M059J (cell line): ENCODE results near the gene SCN4A. TPM values are rescaled to one million over a fixed set of nuclear protein-coding genes. Genes with fewer than 3 reads are reported as not detected.
A peak's percentile ranks its signal among the peaks of the same experiment; 100 is the strongest.
"Not testable (repeated sequence)": the region's sequence is repeated elsewhere in the genome, so short reads cannot be mapped to it uniquely, and the experiment has no call there.

Experiments used
- DNase-seq: peaks from one replicate; pipeline ENCODE4 v3.0.0-alpha.2; 2012; ENCODE audit warnings: low read depth
- total RNA-seq: library from RNA; depleted of rRNA; stranded (reverse); fragments of >200 nt; shearing (Covaris generic); gene quantifications from 2 replicates; pipeline ENCODE4 v1.2.3, GENCODE V29; 2014; rRNA removed

The SCN4A gene
- not detected in 2 replicates for total RNA-seq

GRCh38 chr17:63972796-63973195 lies at the start of gene SCN4A:
Gene SCN4A, minus strand, starts transcription at chr17:63972918. Its CDS starts 77 bp downstream, at chr17:63972841.
- DNase-seq: no peak

GRCh38 chr17:64020056-64020766 lies 47.5 kb upstream of the SCN4A start, which contains the start of gene ICAM2:
Gene ICAM2, minus strand, starts transcription at chr17:64020633. Its CDS starts 13,942 bp downstream, at chr17:64006691.
- no peak for DNase-seq

DNA sequence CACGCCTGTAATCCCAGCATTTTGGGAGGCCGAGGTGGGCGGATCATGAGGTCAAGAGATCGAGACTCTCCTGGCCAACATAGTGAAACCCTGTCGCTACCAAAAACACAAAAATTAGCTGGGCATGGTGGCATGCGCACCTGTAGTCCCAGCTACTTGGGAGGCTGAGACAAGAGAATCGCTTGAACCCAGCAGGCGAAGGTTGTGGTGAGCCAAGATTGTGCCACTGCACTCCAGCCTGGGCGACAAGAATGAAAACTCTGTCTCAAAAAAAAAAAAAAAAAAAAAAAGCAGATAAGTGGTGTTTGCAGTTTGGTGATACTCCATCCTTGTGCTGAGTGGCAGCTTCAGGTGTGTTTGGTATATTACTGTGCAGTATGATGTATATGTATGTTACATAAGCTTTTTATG lies 46.8 kb upstream of the SCN4A start:
- DNase-seq: not testable (repeated sequence)

DNA sequence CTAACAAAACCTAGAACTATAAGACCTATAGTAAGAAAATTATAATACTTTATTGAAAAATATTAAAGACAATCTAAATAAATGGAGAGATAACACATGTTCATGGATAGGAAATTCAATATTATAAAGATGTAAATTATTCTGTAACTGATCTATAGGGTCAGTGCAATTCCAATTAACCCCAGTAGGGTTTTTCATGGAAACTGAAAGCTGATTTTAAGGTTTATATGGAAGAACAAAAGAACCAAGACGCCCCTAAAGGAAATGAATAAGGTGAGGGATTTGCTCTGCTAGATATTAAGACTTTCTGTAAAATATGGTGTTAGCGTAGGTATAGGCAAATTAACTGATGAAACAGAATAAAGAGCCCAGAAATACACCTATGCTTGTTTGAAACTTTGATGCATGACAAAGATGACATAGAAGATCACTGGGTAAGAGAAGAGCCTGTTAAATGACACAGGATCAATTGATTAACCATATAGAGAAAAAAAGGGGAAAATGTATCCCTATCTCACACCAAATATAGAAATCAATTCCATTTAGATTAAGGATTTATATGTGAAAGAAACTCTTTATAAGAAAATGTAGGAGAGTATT lies 44.8 kb upstream of the SCN4A start:
- no peak for DNase-seq

- no peak for DNase-seq
Measured at GRCh38 chr17:64016974-64017373, 44.3 kb upstream of the SCN4A start.

- no peak for DNase-seq
Measured at GRCh38 chr17:64016231-64016784, 43.6 kb upstream of the SCN4A start.

DNA sequence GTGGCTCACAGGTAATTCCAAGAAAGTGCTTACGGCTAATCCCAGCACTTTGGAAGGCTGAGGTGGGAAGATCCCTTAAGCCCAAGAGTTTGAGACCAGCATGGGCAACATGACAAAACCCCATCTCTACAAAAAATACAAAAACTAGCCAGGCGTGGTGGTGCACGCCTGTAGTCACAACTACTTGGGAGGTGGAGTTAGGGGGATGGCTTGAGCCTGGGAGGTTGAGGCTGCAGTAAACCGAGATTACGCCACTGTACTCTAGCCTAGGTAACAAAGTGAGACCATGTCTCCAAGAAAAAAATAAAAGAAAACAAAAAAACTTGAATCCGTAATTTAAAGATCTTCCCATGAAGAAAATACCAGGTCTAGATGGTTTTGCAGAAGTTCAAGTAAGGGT lies 42.7 kb upstream of the SCN4A start:
- DNase-seq: no peak

DNA sequence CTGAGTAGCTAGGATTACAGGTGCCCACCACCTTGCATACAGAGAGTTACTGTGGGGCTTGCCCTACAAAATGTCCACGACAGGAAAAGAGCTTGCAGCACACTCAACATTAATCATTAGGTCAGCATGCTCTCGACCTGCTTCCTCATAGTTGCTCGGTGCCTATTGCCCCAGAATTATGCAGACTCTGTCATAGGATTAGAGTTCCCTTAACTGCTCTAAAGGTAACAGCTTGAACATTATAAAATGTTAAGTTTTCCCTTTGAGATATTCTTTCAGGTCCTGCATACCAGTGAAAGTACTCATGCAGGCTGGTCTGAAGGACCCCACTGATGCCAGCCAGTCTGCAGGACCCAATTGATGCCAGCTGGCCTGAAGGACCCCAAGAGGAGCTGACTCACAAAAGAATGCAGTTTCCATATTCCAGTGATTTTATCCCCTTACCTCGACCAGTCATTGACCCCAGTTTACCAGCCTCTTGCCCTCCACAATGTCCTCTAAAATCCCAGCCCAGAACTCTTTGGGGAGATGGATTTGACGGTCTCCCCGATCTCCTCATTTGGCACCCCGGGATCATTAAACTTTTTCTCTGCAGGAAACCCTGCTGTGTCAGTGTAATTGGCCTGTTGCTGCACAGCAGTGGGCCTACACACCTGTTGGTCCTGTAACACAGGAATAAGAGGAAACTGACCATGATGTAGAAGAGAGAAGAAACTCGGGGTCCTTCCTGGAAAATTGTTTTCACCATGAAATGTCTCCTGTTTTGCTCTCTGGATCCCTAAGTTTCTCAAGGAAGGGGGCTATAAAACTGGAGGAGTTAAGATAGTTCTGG lies 37.1 kb upstream of the SCN4A start:
- DNase-seq: peak; percentile 44

- DNase-seq: no peak
Measured at GRCh38 chr17:64008830-64009229, 36.1 kb upstream of the SCN4A start.

DNA sequence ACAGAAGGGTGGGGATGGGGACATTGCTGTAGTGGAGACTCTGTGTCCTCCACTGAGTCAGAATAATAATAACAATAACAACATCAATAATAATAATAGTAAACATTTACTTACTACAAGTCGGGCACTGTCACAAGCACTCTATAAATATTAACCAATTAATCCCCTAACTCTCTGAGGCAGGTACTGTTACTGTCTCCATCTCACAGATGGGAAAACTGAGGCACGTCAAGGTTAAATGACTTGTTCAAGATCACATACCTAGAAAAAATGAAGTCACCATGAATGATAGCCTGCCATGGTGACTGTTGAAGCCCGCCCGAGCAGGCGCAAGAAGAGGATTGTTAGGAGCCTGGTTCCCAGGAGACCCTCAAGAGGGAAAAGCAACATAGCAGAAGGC lies 35.6 kb upstream of the SCN4A start:
- DNase-seq: no peak

DNA sequence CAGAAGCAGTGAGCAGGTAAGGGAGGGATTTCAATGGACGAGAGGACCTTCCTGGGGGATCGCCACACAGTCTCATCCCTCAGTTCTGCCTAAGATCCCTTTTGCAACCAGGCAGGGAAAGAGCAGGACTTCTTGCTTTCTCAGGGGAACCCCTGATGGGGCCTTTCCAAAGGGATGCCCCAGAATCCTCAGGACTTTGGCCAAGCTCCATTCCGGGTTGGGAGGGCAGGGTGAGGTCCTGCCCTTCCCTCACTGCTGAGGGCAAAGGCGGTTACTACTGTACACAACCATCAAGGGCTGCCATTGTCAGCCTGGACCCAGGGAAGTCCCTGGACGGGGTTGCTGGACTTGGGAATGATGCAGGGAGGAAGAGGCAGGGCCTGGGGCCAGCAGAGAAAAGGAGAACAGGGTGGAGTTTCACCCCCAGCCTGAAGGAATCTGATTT lies 35.1 kb upstream of the SCN4A start:
- DNase-seq: no peak

DNA sequence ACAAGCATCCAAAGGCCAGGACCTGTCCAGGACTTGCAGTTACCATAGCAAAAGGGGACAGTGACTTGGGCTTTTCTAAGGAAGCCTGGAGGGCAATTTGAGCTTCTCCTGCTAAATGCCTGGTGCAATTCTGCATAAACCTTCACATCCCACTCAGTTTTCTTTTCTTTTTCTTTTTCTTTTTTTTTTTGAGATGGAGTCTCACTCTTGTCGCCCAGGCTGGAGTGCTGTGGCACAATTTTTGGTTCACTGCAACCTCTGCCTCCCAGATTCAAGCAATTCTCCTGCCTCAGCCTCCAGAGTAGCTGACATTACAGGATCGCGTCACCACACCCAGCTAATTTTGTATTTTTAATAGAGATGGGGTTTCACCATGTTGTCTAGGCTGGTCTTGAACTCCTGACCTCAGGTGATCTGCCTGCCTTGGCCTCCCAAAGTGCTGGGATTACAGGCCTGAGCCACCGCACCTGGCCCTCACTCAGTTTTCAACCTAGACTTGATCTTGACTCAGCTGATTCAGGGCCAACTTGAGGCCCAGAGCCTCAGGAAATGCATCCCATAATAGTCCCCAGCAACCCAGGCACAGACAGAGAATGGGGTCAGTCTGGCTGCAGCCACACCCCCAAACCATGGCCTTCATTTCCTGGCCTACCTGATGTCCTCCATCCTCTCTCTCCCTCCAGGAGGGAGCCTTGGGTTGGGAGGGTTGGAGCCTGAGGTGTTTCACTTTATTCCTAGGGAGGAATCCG lies 34.5 kb upstream of the SCN4A start:
- not testable (repeated sequence) for DNase-seq

- DNase-seq: no peak
Measured at GRCh38 chr17:64006361-64007088, 33.8 kb upstream of the SCN4A start.

DNA sequence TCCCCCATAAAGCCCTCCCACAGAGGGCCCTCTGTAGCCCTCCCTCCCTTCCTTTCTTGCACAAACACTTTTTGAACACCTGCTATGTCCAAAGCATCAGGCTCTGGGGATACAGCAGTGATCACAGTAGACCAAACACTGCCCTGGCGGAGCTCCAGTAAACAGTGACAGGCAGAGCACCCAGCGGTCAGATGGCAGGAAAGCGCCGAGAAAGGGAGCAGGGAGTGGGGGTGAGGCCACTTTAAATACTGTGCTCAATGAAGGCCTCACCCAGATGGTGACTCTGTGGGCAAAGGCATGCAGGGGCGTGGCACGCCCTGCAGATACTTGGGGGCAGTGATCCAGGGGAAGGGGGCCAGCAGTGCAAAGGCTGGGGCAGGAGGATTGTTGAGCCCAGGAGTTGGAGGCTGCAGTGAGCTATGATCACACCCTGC lies 33.0 kb upstream of the SCN4A start:
- peak; percentile 53 for DNase-seq

- no peak for DNase-seq
Measured at GRCh38 chr17:64004903-64005733, 32.4 kb upstream of the SCN4A start.

- DNase-seq: no peak
Measured at GRCh38 chr17:64004218-64004770, 31.6 kb upstream of the SCN4A start.

DNA sequence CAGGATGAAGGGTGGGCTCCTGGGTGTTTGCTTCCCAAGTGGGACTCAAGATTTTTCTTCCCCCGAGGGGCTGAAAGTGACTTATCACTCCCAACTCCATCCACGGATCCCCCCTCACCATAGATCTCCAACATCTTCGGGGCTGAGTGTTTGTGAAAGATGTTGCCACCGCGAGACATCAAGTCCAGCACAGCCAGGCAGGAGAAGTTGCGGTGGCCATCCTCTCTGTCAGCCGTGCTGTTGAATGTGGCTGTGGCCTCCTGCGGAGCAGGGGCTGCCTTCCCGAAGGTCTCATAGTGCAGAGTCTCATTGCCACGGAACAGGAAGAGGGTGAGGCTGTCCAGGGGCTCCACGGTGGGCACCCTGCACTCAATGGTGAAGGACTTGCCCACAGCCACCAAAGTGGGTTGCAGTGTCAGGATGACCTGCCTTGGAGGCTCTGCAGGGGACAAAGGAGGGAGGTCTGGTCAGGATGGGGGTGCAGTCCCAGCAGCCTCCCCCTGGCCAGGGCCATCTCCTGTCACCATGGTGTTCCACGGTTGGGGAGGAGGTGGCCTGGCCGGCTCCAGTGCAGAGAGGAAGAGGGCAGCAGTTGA lies 30.9 kb upstream of the SCN4A start:
- no peak for DNase-seq

- DNase-seq: no peak
Measured at GRCh38 chr17:64002658-64003525, 30.2 kb upstream of the SCN4A start.
